HepG2 (cell line): Measurements from ENCODE around the gene SHE. TPM values are rescaled to one million over a fixed set of nuclear protein-coding genes. Genes with fewer than 3 reads are reported as not detected.

ENCODE experiments used
- AHDC1 ChIP-seq: sonication (generic); formaldehyde crosslinking; IDR thresholded peaks from 2 replicates; pipeline ENCODE4 v1.5.1; 2020; ENCODE audit warnings: mild to moderate bottlenecking, missing genetic modification reagents, borderline replicate concordance
- CHD2 ChIP-seq: IDR thresholded peaks from 2 replicates; pipeline ENCODE4 v1.6.1; 2011; ENCODE audit warnings: low read depth, low read length, improper control_type of control experiment
- FUBP1 ChIP-seq: sonication (generic); formaldehyde crosslinking; IDR thresholded peaks from 2 replicates; pipeline ENCODE4 v1.5.1; 2020; ENCODE audit warnings: missing genetic modification reagents, mild to moderate bottlenecking, borderline replicate concordance
- HNRNPH1 ChIP-seq: fragments of 200-400 bp; formaldehyde crosslinking; optimal IDR thresholded peaks from 2 replicates; pipeline ENCODE3; 2017; ENCODE audit warnings: mild to moderate bottlenecking, low read depth, low read length
- HOXA5 ChIP-seq: sonication (generic); formaldehyde crosslinking; IDR thresholded peaks from 2 replicates; pipeline ENCODE4 v1.4.0; 2020; ENCODE audit warnings: missing genetic modification reagents
- IRX3 ChIP-seq: sonication (generic); formaldehyde crosslinking; IDR thresholded peaks from 2 replicates; pipeline ENCODE4 v1.8.1; 2023; ENCODE audit warnings: mild to moderate bottlenecking, low read depth, missing genetic modification reagents, borderline replicate concordance
- KDM1A ChIP-seq: IDR thresholded peaks from 2 replicates; pipeline ENCODE4 v1.6.1; 2016; ENCODE audit warnings: missing compliant biosample characterization
- KMT2A ChIP-seq: sonication (generic); formaldehyde crosslinking; IDR thresholded peaks from 2 replicates; pipeline ENCODE4 v1.4.0; 2020; ENCODE audit warnings: missing genetic modification reagents
- NONO ChIP-seq, 2 experiments: fragments of 450-650 bp in 1 of 2; sonication (generic) in 1 of 2; formaldehyde crosslinking in 1 of 2; IDR thresholded peaks in 1 of 2; conservative IDR thresholded peaks in 1 of 2; 2 replicates each; pipeline versions ENCODE4 v1.6.1 to v1.8.0; 2017 to 2022; ENCODE audit warnings: mild to moderate bottlenecking in 1 of 2, missing genetic modification reagents in 1 of 2, moderate library complexity in 1 of 2
- POLR2AphosphoS2 ChIP-seq: IDR thresholded peaks from 2 replicates; pipeline ENCODE4 v1.6.1; 2011; ENCODE audit warnings: low read depth, low read length, improper control_type of control experiment
- PRMT3 ChIP-seq: sonication (generic); formaldehyde crosslinking; IDR thresholded peaks from 2 replicates; pipeline ENCODE4 v1.8.1; 2022; ENCODE audit warnings: low read depth, mild to moderate bottlenecking, moderate library complexity, missing genetic modification reagents, borderline replicate concordance
- RELA ChIP-seq: sonication (generic); formaldehyde crosslinking; IDR thresholded peaks from 2 replicates; pipeline ENCODE4 v1.4.0; 2020; ENCODE audit warnings: missing genetic modification reagents
- SIN3A ChIP-seq: IDR thresholded peaks from 2 replicates; pipeline ENCODE4 v1.6.1; 2011; ENCODE audit warnings: low read depth, mild to moderate bottlenecking, control low read depth, low read length, borderline replicate concordance
- THAP9 ChIP-seq: sonication (generic); formaldehyde crosslinking; IDR thresholded peaks from 2 replicates; pipeline ENCODE4; 2020; ENCODE audit warnings: missing genetic modification reagents, mild to moderate bottlenecking, borderline replicate concordance
- ZNF160 ChIP-seq: sonication (generic); formaldehyde crosslinking; IDR thresholded peaks from 2 replicates; pipeline ENCODE4 v1.8.0; 2022; ENCODE audit warnings: mild to moderate bottlenecking, inconsistent platforms, missing genetic modification reagents
- ZNF24 ChIP-seq: fragments of 450-650 bp; IDR thresholded peaks from 2 replicates; pipeline ENCODE4 v1.6.1; 2017; ENCODE audit warnings: antibody characterized with exemption, mild to moderate bottlenecking
- ZNF263 ChIP-seq: sonication (generic); formaldehyde crosslinking; IDR thresholded peaks from 2 replicates; pipeline ENCODE4 v1.4.0; 2020; ENCODE audit warnings: missing genetic modification reagents
- ZNF3 ChIP-seq: IDR thresholded peaks from 2 replicates; pipeline ENCODE4 v1.7.0; 2017; ENCODE audit warnings: inconsistent platforms
- ZNF761 ChIP-seq: sonication (generic); formaldehyde crosslinking; conservative IDR thresholded peaks from 2 replicates; pipeline ENCODE4 v1.4.0; 2020; ENCODE audit warnings: mild to moderate bottlenecking, missing genetic modification reagents
- ZNF790 ChIP-seq: sonication (generic); formaldehyde crosslinking; IDR thresholded peaks from 2 replicates; pipeline ENCODE4 v1.8.0; 2022; ENCODE audit warnings: missing genetic modification reagents, mild to moderate bottlenecking, borderline replicate concordance
- polyA plus RNA-seq, 8 experiments: library from polyadenylated mRNA; depleted of rRNA in 3 of 8; stranded (reverse) in 7 of 8; unstranded in 1 of 8; fragments of >200 nt; fragmentation: Illumina TruSeq in 4 of 8; extraction: Trizol in 4 of 8; gene quantifications; 2 replicates each; pipeline versions ENCODE4 v1.2.1 to v1.2.3, GENCODE V29; 2011 to 2016; ENCODE audit warnings: low read depth in 4 of 8, missing spikeins in 1 of 8, mixed read lengths in 1 of 8; ENCODE audit not compliant: insufficient read depth in 1 of 8
- total RNA-seq, 5 experiments: library from RNA; depleted of rRNA; stranded (reverse); fragments of >200 nt; fragmentation: Illumina TruSeq; extraction: Trizol; gene quantifications; 2 replicates each; pipeline ENCODE4 v1.2.3, GENCODE V29; 2016; ENCODE audit warnings: low read depth in 1 of 5

Gene SHE
- total and polyA plus RNA-seq, 2 of the 13 experiments (the other 11 are each of a cell fraction or from before 2014, with no cell fraction given), result not detected

GRCh38 chr1:154469844-154470560 is 32.2 kb downstream of the SHE start (continued):
- TF ChIP-seq ZNF761 (CRISPR knock-in tag) (no peak), THAP9 (CRISPR knock-in tag) (0 out of 2 replicates have a peak, but pooled peaks have one; percentile 27), HNRNPH1 (no peak), HOXA5 (CRISPR knock-in tag) (no peak), ZNF3 (CRISPR knock-in tag) (no peak), RELA (no peak), ZNF24 (no peak), FUBP1 (CRISPR knock-in tag) (no peak), AHDC1 (no peak), ZNF160 (CRISPR knock-in tag) (no peak), POLR2AphosphoS2 (no peak), NONO (IDR thresholded peaks at IDR 0.05) (no peak), NONO (CRISPR knock-in tag; conservative IDR thresholded peaks at IDR 0.05) (no peak), KDM1A (peak; percentile 15; the same call in 1 of the 2 replicates), PRMT3 (CRISPR knock-in tag) (no peak), CHD2 (no peak), ZNF790 (CRISPR knock-in tag) (no peak), ZNF263 (CRISPR knock-in tag) (no peak), SIN3A (no peak), IRX3 (CRISPR knock-in tag) (no peak), KMT2A (CRISPR knock-in tag) (no peak)
